GM23338 (cell line): Measurements from ENCODE around the gene BOD1L2. TPM values are rescaled to one million over a fixed set of nuclear protein-coding genes. Genes with fewer than 3 reads are reported as not detected.

ENCODE experiments used
- ATAC-seq: fragments of 200-7000 bp; cut with Tn5 transposase; 3 replicates; pipeline ENCODE4 v1.9.1; 2020
- DNase-seq: peaks from one replicate; pipeline ENCODE4 v3.0.0-alpha.2; 2015; ENCODE audit warnings: low spot score
- H2AFZ ChIP-seq: fragments of 200-600 bp; sonication (generic); 2 replicates; pipeline ENCODE4 v1.8.0; 2016; ENCODE audit warnings: antibody characterized with exemption, mild to moderate bottlenecking, moderate library complexity
- H3F3A ChIP-seq: fragments of 200-600 bp; sonication (generic); replicated peaks from 2 replicates; pipeline ENCODE4 v1.8.0; 2017; ENCODE audit warnings: antibody characterized with exemption, mixed run types, low read depth
- H3K27ac ChIP-seq: fragments of 200-600 bp; sonication (generic); 2 replicates; pipeline ENCODE4 v1.6.1; 2016; ENCODE audit warnings: low read depth
- H3K27me3 ChIP-seq: fragments of 200-600 bp; sonication (generic); 2 replicates; pipeline ENCODE4 v1.8.0; 2016; ENCODE audit warnings: mild to moderate bottlenecking, mixed run types, moderate library complexity; ENCODE audit not compliant: insufficient read depth
- H3K36me3 ChIP-seq: fragments of 200-600 bp; sonication (generic); 2 replicates; pipeline ENCODE4 v1.8.0; 2016; ENCODE audit warnings: mild to moderate bottlenecking; ENCODE audit not compliant: insufficient read depth
- H3K4me1 ChIP-seq: fragments of 200-600 bp; sonication (generic); 2 replicates; pipeline ENCODE4 v1.8.0; 2016; ENCODE audit warnings: mild to moderate bottlenecking, moderate library complexity; ENCODE audit not compliant: insufficient read depth
- H3K4me2 ChIP-seq: fragments of 200-600 bp; sonication (generic); 2 replicates; pipeline ENCODE4 v1.7.1; 2017; ENCODE audit warnings: mixed run types
- H3K4me3 ChIP-seq: fragments of 200-600 bp; sonication (generic); 2 replicates; pipeline ENCODE4 v1.6.1; 2016; ENCODE audit warnings: mixed run types
- H3K79me2 ChIP-seq: fragments of 200-600 bp; sonication (generic); replicated peaks from 2 replicates; pipeline ENCODE4 v1.8.0; 2017; ENCODE audit warnings: mild to moderate bottlenecking; ENCODE audit not compliant: insufficient read depth
- H3K9me2 ChIP-seq: fragments of 200-600 bp; sonication (generic); 2 replicates; pipeline ENCODE4 v1.8.0; 2017; ENCODE audit not compliant: insufficient read depth
- H4K20me1 ChIP-seq: fragments of 200-600 bp; sonication (generic); replicated peaks from 2 replicates; pipeline ENCODE4 v1.8.0; 2017; ENCODE audit warnings: mild to moderate bottlenecking; ENCODE audit not compliant: insufficient read depth
- H3K27ac Mint-ChIP-seq: 2 replicates; pipeline ENCODE4 v1.8.0; 2020; ENCODE audit warnings: inconsistent platforms, mild to moderate bottlenecking, moderate library complexity, mixed read lengths
- H3K27me3 Mint-ChIP-seq: 3 replicates; pipeline ENCODE4 v1.8.0; 2022; ENCODE audit warnings: low read depth, mild to moderate bottlenecking, moderate library complexity, mixed read lengths, inconsistent platforms; ENCODE audit not compliant: insufficient read depth, poor library complexity
- H3K36me3 Mint-ChIP-seq: 3 replicates; pipeline ENCODE4 v1.8.0; 2021; ENCODE audit warnings: low read depth, mild to moderate bottlenecking, inconsistent platforms, moderate library complexity, mixed read lengths
- H3K4me1 Mint-ChIP-seq: 3 replicates; pipeline ENCODE4 v1.8.0; 2020; ENCODE audit warnings: mild to moderate bottlenecking, inconsistent platforms, mixed read lengths
- H3K4me3 Mint-ChIP-seq: 3 replicates; pipeline ENCODE4 v1.8.0; 2021; ENCODE audit warnings: moderate library complexity, mild to moderate bottlenecking, inconsistent platforms, mixed read lengths
- H3K9me3 Mint-ChIP-seq: 3 replicates; pipeline ENCODE4 v1.8.0; 2020; ENCODE audit warnings: moderate library complexity, mild to moderate bottlenecking, inconsistent platforms, mixed read lengths
- CTCF ChIP-seq, 2 experiments: fragments of 200-600 bp in 1 of 2; sonication (generic) in 1 of 2; conservative IDR thresholded peaks; 2 replicates each; pipeline versions ENCODE4 v1.5.1 to v1.6.1; 2016 to 2017; ENCODE audit warnings: antibody characterized with exemption in 2 of 2, low read depth in 2 of 2, mild to moderate bottlenecking in 2 of 2, moderate library complexity in 1 of 2
- EZH2 ChIP-seq: fragments of 200-600 bp; sonication (generic); IDR thresholded peaks from one replicate; pipeline ENCODE4 v1.8.0; 2017; ENCODE audit warnings: antibody characterized with exemption, mild to moderate bottlenecking, low read depth; ENCODE audit not compliant: unreplicated experiment
- REST ChIP-seq: IDR thresholded peaks from one replicate; pipeline ENCODE4 v1.6.1; 2018; ENCODE audit warnings: antibody characterized with exemption; ENCODE audit not compliant: unreplicated experiment
- polyA plus RNA-seq: library from polyadenylated mRNA; unstranded; fragments of >200 nt; fragmentation: Nextera tagmentation; extraction: Ambion mirVana; gene quantifications from 2 replicates; pipeline ENCODE4 v1.2.1, GENCODE V29; 2016
- total RNA-seq: library from RNA; depleted of rRNA; stranded (reverse); fragments of >200 nt; shearing (Covaris generic); gene quantifications from 2 replicates; pipeline ENCODE4 v1.2.3, GENCODE V29; 2014

Gene BOD1L2
- total and polyA plus RNA-seq, 2 experiments from 2014 or later, result 0.11 TPM; not detected in 1

GRCh38 chr18:57128220-57128932, 18.5 kb upstream of the BOD1L2 start:
- H3K4me1 ChIP-seq, result peaks cover 6% of the 10 kb centered on the region
- DNase-seq, result no peak
- ATAC-seq, result no peak
- no peaks in the 10 kb centered on the region for H4K20me1 ChIP-seq
- Mint-ChIP-seq H3K4me1 (peaks cover 5% of the 10 kb centered on the region), H3K36me3 (no peaks in the 10 kb centered on the region), H3K4me3 (no peak overlapping the region), H3K27ac (no peak overlapping the region), H3K9me3 (no peaks in the 10 kb centered on the region), H3K27me3 (no peaks in the 10 kb centered on the region)
- no peaks in the 10 kb centered on the region for H3K27me3 ChIP-seq
- no peaks in the 10 kb centered on the region for H3K79me2 ChIP-seq
- no peaks in the 10 kb centered on the region for H3K36me3 ChIP-seq
- H3K27ac ChIP-seq, result no peak overlapping the region
- no peak for TF ChIP-seq EZH2
- peak; percentile 45 for TF ChIP-seq REST
- H3K4me2 ChIP-seq, result no peak overlapping the region
- H3F3A ChIP-seq, result 0 out of 2 replicates have a peak, but pooled peaks cover 2% of the 10 kb centered on the region
- peaks cover 23% of the 10 kb centered on the region for H3K9me2 ChIP-seq
- H3K4me3 ChIP-seq, result no peak overlapping the region
- no peak overlapping the region for H2AFZ ChIP-seq

- H3K79me2 ChIP-seq, result no peaks in the 10 kb centered on the region
- no peak overlapping the region for H3K4me3 Mint-ChIP-seq
- no peaks in the 10 kb centered on the region for H3K4me1 ChIP-seq
- no peaks in the 10 kb centered on the region for H3K27me3 ChIP-seq
- H3K27ac Mint-ChIP-seq, result no peak overlapping the region
- no peak overlapping the region for H3K4me2 ChIP-seq
- no peaks in the 10 kb centered on the region for H3F3A ChIP-seq
- H3K9me2 ChIP-seq, result peaks cover 21% of the 10 kb centered on the region
- TF ChIP-seq CTCF (conservative IDR thresholded peaks at IDR 0.05; ENCODE audit: low read depth in 2 of 2) (no peak), EZH2 (no peak)
- no peaks in the 10 kb centered on the region for H3K27me3 Mint-ChIP-seq
- H3K36me3 ChIP-seq, result no peaks in the 10 kb centered on the region
- no peak for DNase-seq
- H4K20me1 ChIP-seq, result no peaks in the 10 kb centered on the region
- H3K9me3 Mint-ChIP-seq, result no peaks in the 10 kb centered on the region
- no peaks in the 10 kb centered on the region for H3K36me3 Mint-ChIP-seq
- no peak overlapping the region for H3K4me3 ChIP-seq
- no peak for ATAC-seq
- peaks cover 6% of the 10 kb centered on the region; the same call in 2 of the 3 replicates for H3K4me1 Mint-ChIP-seq
- H3K27ac ChIP-seq, result no peak overlapping the region
- H2AFZ ChIP-seq, result 0 out of 2 replicates have a peak overlapping the region, but pooled peaks have one; percentile 63
Observed at GRCh38 chr18:57131101-57131500, 15.8 kb upstream of the BOD1L2 start.
